Measurements from ENCODE around the gene GNAL.

Gene GNAL

DNA sequence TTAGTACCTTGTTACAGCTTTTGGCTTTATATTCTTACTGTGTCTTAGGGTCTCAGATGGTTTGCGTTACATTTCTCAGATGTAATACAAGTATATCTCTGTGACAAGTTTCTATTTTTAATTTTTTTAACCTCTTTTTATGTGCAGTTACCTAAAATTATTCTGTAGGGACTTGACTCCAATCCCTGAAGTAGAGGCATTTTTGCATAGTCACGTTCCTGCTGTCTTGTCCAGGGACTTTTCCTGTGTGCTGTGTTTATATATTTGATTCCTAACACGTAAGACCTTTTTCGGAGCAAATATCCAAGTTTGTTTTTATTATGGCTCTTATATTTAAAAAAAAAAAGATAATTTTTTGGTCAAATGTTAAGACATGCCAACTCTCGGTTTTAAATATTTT, 91.0 kb downstream of the GNAL start:
- Mint-ChIP-seq H3K27me3 (peaks cover 23% of the 10 kb centered on the region), H3K4me1 (ENCODE audit: low read depth) (no peaks in the 10 kb centered on the region), H3K27ac (no peak overlapping the region), H3K36me3 (ENCODE audit: low read depth) (no peaks in the 10 kb centered on the region), H3K4me3 (no peak overlapping the region), H3K9me3 (no peaks in the 10 kb centered on the region)
- intact Hi-C loops (cut with micrococcal nuclease), result no loop called here

DNA sequence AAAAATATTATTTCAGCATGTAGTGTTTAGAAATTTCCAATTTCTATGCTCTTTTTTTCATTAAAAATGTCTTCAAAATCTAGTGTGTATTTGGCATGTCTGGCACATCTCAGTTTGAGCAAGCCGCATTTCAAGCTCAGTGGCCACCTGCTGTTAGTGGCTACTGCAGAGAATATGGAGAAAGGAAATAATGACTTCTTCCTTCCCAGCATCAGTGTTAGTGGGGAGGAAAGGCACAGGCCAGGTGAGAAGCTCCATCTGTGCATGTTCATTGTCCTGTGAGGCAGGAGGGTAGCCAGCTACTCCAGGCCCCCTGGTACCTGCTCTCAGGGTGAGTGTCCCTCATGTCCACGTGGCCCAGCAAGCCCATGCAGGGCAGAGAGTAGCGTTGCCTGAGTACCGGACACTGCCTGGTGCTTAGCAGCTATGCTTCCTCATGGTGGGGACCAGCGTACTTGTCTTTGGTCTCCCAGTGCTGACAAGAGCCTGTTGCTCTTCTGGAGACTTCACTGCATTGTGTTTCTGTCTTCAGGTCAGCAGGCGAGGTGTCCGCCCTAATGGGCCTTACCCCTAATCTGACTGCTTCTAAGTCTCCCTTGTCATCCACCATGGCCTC, 94.8 kb downstream of the GNAL start:
- Mint-ChIP-seq H3K27me3 (peaks cover 20% of the 10 kb centered on the region), H3K36me3 (ENCODE audit: low read depth) (no peaks in the 10 kb centered on the region), H3K4me1 (ENCODE audit: low read depth) (peaks cover 7% of the 10 kb centered on the region), H3K27ac (no peak overlapping the region), H3K9me3 (no peaks in the 10 kb centered on the region), H3K4me3 (no peak overlapping the region)
- intact Hi-C loops (cut with micrococcal nuclease), result no loop called here

DNA sequence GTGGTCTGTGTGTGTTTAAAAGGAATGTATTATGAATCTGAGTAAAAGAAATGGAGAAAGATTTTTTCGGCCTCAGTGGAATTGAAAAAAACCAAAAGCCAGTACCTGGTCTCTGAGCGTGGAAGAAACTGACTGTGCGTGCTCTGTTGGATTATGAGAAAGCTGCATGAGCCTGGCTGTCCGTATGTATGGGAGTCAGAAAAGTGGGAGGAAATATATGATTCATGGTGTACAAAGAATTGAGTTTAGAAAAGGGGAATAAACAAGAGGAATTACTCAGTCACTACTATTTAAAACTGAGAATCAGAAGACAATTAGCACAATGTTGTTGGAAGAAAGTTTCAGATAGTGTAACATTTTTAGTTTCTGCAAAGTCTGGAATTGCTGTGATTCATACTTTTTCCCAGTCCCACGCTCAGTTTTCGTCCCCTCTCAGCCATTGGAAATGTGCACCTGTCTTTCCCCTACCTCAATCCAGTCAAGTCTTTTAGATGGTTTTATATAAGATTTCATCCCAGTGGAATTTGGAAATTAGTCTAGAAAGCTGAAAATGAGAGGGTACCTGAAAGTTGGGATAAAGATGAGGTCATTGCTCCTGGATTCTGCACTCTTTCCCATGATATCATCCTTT, 95.7 kb downstream of the GNAL start:
- peaks cover 7% of the 10 kb centered on the region for H3K4me1 Mint-ChIP-seq (ENCODE audit: low read depth)
- H3K36me3 Mint-ChIP-seq (ENCODE audit: low read depth), result no peaks in the 10 kb centered on the region
- no peaks in the 10 kb centered on the region for H3K9me3 Mint-ChIP-seq
- H3K27me3 Mint-ChIP-seq, result peaks cover 15% of the 10 kb centered on the region
- H3K4me3 Mint-ChIP-seq, result no peak overlapping the region
- no peak overlapping the region for H3K27ac Mint-ChIP-seq
- intact Hi-C loops (cut with micrococcal nuclease), result no loop called here

DNA sequence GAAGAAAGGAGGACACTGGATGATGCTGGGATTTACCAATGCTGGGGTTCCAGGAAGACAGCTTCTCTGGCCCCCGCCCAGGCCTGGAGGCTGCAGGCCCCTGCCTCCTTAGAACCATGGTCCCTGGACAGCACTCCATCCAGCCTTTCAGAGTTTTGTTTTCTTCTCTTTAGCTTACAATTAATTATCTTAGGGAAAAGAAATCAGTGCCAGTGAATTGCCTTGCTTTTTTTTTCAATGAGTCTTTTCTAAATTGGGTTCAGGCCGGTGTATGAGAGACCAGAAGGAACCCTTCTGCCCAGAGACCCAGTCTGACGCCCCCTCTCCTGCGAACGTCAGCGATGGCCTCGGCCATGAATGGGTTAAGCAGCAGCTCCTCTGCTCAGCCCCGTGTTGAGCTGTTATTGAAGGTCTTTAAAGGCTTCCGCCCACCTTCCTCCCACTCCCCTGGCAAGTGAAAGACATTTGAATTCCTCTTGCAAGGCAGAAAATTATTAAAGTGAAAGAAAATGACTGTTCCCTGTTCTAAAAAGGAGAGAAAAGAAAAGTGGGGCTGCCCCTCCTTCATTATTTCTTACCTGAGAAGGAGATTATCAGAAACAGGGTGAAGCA, 96.5 kb downstream of the GNAL start:
- intact Hi-C loops (cut with micrococcal nuclease), result no loop called here
- Mint-ChIP-seq H3K27me3 (peaks cover 14% of the 10 kb centered on the region), H3K36me3 (ENCODE audit: low read depth) (no peaks in the 10 kb centered on the region), H3K4me1 (ENCODE audit: low read depth) (peaks cover 7% of the 10 kb centered on the region), H3K4me3 (no peak overlapping the region), H3K9me3 (no peaks in the 10 kb centered on the region), H3K27ac (no peak overlapping the region)

DNA sequence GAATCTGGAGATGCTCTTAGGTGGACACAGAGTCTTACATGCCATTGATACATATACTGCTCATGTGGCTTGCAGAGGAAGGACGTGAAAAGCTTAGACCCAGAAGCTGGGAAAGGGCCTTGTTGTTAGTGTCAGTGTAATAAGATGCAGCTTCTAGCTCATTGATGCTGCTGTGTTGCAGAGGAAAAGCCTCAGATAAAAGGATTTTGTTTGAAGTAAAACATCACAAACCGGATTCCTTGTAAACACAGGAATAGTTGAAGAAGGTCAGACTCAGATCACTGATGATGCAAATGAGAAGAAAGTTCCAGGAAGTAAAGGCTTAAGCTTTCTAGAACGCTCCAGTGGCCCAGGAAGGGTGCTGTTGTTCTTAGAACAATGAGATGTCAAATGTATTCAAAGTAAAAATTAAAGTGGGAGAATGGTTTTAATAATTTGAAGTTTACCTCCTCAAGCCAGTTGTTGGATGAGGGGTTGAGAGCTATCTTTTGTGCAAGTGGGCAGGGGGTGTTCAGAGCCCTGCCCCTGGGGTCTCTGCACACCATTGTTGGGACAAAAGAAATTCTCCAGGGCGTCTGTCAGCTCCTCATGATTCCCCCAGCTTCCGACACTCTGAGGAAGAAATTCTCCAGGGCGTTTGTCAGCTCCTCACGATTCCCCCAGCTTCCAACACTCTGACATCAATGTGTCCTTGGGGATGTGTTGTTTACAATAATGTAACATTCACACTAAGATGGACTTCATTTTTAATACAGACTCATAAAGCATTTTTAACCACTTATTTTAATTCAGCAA, 100.8 kb downstream of the GNAL start:
- peaks cover 10% of the 10 kb centered on the region for H3K27me3 Mint-ChIP-seq
- H3K27ac Mint-ChIP-seq, result no peak overlapping the region
- no peaks in the 10 kb centered on the region for H3K9me3 Mint-ChIP-seq
- H3K4me1 Mint-ChIP-seq (ENCODE audit: low read depth), result peaks cover 7% of the 10 kb centered on the region
- intact Hi-C loops (cut with micrococcal nuclease), result no loop called here
- H3K36me3 Mint-ChIP-seq (ENCODE audit: low read depth), result no peaks in the 10 kb centered on the region
- no peak overlapping the region for H3K4me3 Mint-ChIP-seq

DNA sequence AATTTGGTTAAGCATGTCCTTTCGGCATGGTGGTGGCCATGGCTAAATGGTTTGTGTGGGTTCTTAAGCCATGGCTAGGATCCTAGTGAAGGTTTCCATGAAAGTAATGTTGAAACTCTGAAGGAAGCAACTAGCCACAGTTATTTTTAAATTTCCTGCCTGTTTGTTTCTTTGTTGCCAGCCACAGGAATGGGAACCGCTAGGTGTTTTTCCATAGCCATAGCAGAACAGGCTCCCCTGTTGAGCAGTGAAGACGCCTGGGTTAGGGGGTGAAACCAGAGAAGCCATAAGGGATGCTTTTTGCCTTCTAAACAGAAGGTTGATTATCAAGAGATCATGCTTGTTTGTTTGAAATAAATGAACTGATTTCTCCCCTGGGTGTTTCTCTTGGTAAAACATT, 102.1 kb downstream of the GNAL start:
- intact Hi-C loops (cut with micrococcal nuclease), result no loop called here
- no peak overlapping the region for H3K27ac Mint-ChIP-seq
- H3K9me3 Mint-ChIP-seq, result no peaks in the 10 kb centered on the region
- no peaks in the 10 kb centered on the region for H3K4me1 Mint-ChIP-seq (ENCODE audit: low read depth)
- H3K27me3 Mint-ChIP-seq, result peaks cover 6% of the 10 kb centered on the region
- no peak overlapping the region for H3K4me3 Mint-ChIP-seq
- H3K36me3 Mint-ChIP-seq (ENCODE audit: low read depth), result no peaks in the 10 kb centered on the region

DNA sequence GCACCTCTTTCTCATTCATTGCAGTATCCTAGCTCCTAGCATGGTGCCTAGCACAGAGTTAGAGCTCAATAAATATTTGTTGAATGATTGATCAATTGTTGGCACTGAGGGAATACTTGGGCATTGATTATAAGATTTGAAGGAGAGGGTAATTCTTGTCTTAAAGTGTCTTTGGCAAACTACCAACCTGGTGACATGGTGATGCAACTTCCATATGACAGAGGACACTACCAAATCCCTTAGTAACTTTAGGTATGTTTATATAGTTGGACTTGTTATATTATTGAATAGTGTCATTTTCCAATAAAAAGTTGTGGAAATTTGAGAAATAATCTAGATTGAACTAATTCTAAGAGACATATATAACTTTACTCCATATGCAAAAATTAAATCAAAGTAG, 103.6 kb downstream of the GNAL start:
- Mint-ChIP-seq H3K4me1 (ENCODE audit: low read depth) (no peaks in the 10 kb centered on the region), H3K36me3 (ENCODE audit: low read depth) (no peaks in the 10 kb centered on the region), H3K27me3 (peaks cover 7% of the 10 kb centered on the region), H3K27ac (no peak overlapping the region), H3K4me3 (no peak overlapping the region), H3K9me3 (no peaks in the 10 kb centered on the region)
- intact Hi-C loops (cut with micrococcal nuclease), result no loop called here

DNA sequence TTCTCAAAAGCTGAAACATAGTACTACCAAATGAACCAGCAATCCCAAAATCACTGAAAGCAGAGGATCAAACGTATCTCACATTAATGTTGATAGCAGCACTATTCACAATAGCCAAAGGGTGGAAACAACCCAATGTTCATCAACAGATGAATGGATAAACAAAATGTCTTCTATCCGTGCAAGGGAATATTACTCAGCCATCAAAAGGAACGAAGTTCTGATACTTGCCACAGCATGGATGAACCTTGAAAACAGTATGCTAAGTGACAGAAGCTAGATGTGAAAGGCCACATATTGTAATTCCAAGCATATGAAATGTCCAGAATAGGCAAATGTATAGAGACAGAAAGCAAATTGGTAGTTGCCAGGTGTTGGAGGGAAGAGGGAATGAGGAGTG, 105.1 kb downstream of the GNAL start:
- no peaks in the 10 kb centered on the region for H3K36me3 Mint-ChIP-seq (ENCODE audit: low read depth)
- peaks cover 7% of the 10 kb centered on the region for H3K27me3 Mint-ChIP-seq

DNA sequence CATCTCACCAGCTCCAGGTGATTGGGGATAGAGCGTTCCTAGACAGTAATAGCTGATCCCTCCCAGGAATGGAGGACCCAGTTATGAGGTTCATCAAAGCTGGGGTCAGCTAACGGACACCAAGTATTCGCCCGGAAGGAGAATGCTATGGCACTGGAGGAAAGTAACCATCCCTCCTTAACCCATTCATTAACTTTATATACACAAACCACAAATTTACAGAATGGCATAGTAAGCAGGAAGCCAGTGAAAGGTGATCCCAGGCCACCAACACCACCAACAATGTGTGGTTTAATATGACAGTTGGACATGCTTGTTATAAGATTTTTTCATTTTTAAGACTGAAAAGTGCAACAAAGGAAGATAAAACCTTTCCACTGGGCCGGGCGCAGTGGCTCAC, 106.9 kb downstream of the GNAL start:
- Mint-ChIP-seq H3K27ac (no peak overlapping the region), H3K9me3 (no peaks in the 10 kb centered on the region), H3K4me1 (ENCODE audit: low read depth) (no peaks in the 10 kb centered on the region), H3K27me3 (peaks cover 6% of the 10 kb centered on the region), H3K36me3 (ENCODE audit: low read depth) (no peaks in the 10 kb centered on the region), H3K4me3 (no peak overlapping the region)
- intact Hi-C loops (cut with micrococcal nuclease), result no loop called here

More for the DNA sequence above, 105.1 kb downstream of the GNAL start:
- Mint-ChIP-seq H3K27ac (no peak overlapping the region), H3K4me1 (ENCODE audit: low read depth) (no peaks in the 10 kb centered on the region), H3K4me3 (no peak overlapping the region), H3K9me3 (no peaks in the 10 kb centered on the region)
- intact Hi-C loops (cut with micrococcal nuclease), result no loop called here

DNA sequence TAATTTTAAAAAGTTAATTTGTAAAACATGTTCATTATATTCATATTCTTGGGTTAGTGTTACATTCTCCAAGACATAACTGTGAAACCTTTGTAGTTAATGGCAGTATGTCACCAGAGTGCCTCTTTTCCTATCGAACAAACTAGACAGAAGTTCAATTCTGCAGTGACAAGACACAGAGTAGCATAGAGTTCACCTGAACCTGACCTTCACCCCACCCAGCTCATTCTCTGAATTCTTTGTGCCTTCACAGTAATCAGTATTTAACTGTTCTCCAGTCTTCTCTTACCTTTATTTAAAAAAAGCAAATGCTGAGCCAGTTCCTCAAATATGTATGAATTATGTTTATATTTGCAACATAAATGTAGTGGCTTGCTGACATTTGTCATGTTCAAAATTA, 109.2 kb downstream of the GNAL start:
- intact Hi-C loops (cut with micrococcal nuclease), result no loop called here
- Mint-ChIP-seq H3K36me3 (ENCODE audit: low read depth) (no peaks in the 10 kb centered on the region), H3K27ac (no peak overlapping the region), H3K4me1 (ENCODE audit: low read depth) (no peaks in the 10 kb centered on the region), H3K4me3 (no peak overlapping the region), H3K27me3 (peaks cover 6% of the 10 kb centered on the region), H3K9me3 (no peaks in the 10 kb centered on the region)

DNA sequence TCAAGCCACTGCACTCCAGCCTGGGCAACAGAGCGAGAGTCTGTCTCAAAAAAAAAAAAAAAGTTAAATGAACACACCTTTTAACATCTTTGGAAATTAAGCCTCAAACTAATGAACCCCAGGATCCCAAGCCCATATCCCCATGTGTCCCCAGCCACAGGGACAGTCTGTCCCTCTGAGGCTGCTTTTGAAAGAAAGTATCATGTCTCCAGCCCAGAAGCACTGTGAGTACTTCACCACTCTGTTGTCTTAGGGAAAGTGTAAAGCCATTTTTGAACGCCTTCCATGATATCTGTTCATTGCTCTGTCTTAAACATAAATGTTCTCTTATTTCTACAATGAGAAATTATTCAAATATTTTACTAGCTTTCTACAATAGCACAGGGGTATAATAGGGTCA, 110.0 kb downstream of the GNAL start:
- H3K27ac Mint-ChIP-seq, result no peak overlapping the region
- intact Hi-C loops (cut with micrococcal nuclease), result no loop called here
- no peak overlapping the region for H3K4me3 Mint-ChIP-seq
- H3K36me3 Mint-ChIP-seq (ENCODE audit: low read depth), result no peaks in the 10 kb centered on the region
- H3K9me3 Mint-ChIP-seq, result no peaks in the 10 kb centered on the region
- no peaks in the 10 kb centered on the region for H3K4me1 Mint-ChIP-seq (ENCODE audit: low read depth)
- peaks cover 6% of the 10 kb centered on the region for H3K27me3 Mint-ChIP-seq

DNA sequence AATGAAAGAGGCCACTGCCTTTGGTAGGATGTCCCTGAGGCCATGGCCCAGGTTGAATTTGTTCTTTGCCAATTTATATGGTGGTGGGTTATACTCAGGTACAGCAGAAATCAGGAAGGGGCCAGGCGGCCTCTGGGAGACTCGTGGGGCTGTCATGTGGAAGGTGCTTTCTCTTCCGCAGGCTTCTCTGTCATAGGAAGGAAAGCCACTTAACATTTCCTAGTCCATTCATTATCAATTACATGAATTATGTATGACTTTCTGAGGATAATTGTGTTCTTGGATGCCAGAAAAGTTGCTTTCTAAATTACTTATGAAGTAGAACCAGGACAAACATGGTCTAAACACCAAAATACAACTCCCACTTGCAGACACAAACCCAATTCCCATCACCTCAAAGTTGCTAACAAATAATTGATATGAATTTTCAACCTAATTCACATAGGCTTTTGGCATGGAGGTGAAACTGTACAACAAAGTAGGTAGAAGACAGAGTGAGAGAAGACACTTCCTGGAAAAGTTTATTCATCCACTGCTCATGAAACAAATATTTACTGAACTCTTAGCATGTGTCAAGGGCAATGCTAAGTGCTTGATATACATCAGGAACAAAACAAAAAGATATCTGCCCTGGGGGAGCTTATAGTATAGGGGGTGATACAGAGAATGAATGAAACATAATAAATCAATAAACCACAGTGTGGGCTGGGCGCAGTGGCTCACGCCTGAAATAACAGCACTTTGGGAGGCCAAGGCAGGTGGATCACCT, 111.7 kb downstream of the GNAL start:
- intact Hi-C loops (cut with micrococcal nuclease), result no loop called here

DNA sequence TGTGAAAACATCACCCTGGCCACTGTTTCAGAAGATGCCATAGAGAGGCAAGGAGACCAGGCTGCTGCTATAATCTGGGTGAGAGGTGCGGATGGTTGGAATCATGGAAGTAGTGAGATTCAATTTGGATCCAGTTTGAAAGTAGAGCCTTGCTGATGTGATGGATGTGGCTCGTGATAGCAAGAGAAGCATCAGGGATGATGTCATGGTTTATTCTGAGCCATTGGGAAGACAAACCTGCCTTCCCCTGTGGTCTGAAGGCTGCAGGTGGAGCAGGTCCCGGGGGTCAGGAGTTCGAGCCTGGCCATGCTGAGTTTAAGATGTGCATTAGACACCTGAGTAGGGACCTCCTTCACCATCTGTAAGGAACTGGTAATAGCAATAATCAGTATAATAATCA, 112.5 kb downstream of the GNAL start:
- Mint-ChIP-seq H3K27me3 (peaks cover 8% of the 10 kb centered on the region), H3K4me1 (ENCODE audit: low read depth) (no peaks in the 10 kb centered on the region), H3K36me3 (ENCODE audit: low read depth) (no peaks in the 10 kb centered on the region), H3K9me3 (no peaks in the 10 kb centered on the region), H3K27ac (no peak overlapping the region), H3K4me3 (no peak overlapping the region)
- intact Hi-C loops (cut with micrococcal nuclease), result no loop called here

More for the DNA sequence above, 111.7 kb downstream of the GNAL start:
- no peak overlapping the region for H3K27ac Mint-ChIP-seq
- H3K4me1 Mint-ChIP-seq (ENCODE audit: low read depth), result no peaks in the 10 kb centered on the region
- no peak overlapping the region for H3K4me3 Mint-ChIP-seq
- peaks cover 6% of the 10 kb centered on the region for H3K27me3 Mint-ChIP-seq
- no peaks in the 10 kb centered on the region for H3K36me3 Mint-ChIP-seq (ENCODE audit: low read depth)
- H3K9me3 Mint-ChIP-seq, result no peaks in the 10 kb centered on the region

DNA sequence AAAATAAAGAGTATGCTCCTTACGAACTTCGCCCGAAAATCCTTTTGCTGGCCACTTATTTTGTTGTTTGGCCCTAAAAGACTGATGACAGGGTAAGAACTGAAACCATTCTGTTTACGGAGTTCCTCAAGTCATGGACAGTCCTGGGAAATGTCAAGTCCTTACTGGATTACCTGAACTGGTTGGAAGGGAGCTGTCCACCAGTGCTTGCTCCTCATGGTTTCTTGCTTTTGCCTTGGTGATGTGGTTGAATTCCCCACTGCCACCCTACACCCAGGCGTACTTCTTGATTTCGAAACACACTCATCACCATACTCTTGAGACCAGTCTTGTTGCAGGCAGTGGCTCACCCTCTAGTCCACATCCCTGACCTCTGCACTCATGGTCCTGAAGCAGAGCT, 113.1 kb downstream of the GNAL start:
- H3K36me3 Mint-ChIP-seq (ENCODE audit: low read depth), result no peaks in the 10 kb centered on the region
- peaks cover 8% of the 10 kb centered on the region for H3K27me3 Mint-ChIP-seq
- no peak overlapping the region for H3K4me3 Mint-ChIP-seq
- H3K27ac Mint-ChIP-seq, result no peak overlapping the region
- no peaks in the 10 kb centered on the region for H3K9me3 Mint-ChIP-seq
- intact Hi-C loops (cut with micrococcal nuclease), result no loop called here
- no peaks in the 10 kb centered on the region for H3K4me1 Mint-ChIP-seq (ENCODE audit: low read depth)

All from dendritic cell treated with granulocyte-macrophage colony-stimulating factor and Interleukin-4, amounts not matched to agents 40 ng/mL and 50 ng/mL, for 4 days (primary cell).